ENCODE data around the gene DDX1.

DDX1 gene

DNA sequence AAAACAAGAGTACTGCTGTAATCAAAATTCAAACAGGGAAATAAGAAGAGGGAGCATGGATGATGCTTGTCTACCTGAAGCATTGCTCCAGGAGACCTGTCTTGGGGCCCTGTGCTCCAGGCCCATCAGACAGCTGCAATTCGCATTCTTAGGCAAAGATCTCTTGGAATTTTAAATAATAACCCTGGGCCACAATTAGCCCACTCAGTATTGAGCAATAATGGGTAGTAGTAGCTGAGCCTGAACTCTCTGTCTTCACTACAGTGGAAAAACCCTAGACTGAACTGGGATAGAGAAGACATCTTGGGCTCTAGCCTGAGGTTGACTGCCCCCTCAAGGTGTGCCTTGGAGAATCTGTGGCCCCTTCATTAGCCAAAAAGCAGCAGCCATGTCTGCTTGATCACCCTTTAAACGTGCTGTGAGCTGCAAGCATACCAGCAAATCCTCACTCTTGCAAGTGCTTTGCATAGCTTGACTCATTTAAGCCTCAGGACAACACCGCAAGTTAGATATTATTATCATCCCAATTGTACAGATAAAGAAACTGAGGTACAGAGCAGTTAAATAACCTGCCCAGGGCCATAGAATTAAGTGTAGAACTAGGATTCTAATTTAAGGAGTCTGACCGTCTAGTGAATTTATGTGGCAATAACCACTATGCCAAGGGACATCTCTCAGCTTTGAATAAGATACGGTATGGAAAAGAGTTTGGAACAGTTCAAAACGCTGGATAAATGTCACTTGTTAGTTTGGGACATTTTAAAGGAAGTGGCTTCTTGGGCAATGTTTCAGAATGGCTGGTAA, 69.0 kb downstream of the DDX1 start:
- DNase-seq (no peak), ATAC-seq (replicated peaks) (no peak)
- no peaks in the 10 kb centered on the region for H3K4me1 Mint-ChIP-seq (ENCODE audit: low read depth in 2 of 2)
- no peak overlapping the region for H3K4me3 Mint-ChIP-seq
- peaks cover 18 to 47% of the 10 kb centered on the region in 2 donors for H3K27me3 Mint-ChIP-seq
- peaks cover 0 to 2% of the 10 kb centered on the region in 2 donors for H3K9me3 Mint-ChIP-seq
- peaks cover 2% of the 10 kb centered on the region for H3K36me3 Mint-ChIP-seq (ENCODE audit: insufficient read depth)
- H3K27ac Mint-ChIP-seq = no peak overlapping the region

DNA sequence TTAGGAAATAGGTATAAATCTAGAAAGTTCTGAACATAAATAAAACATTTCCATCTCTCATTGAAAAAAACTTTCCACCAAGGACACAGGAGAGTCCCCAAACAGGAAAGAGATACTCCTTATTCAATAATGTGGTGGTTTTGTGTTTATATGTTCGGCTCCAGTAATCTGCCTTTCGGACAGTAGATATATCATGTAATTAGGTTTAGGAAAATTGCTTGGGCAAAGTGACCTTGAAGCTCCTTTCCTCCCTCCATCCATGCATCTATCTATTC, 69.6 kb downstream of the DDX1 start:
- peaks cover 2% of the 10 kb centered on the region for H3K36me3 Mint-ChIP-seq (ENCODE audit: insufficient read depth)
- no peaks in the 10 kb centered on the region for H3K4me1 Mint-ChIP-seq (ENCODE audit: low read depth in 2 of 2)
- peaks cover 18 to 43% of the 10 kb centered on the region in 2 donors for H3K27me3 Mint-ChIP-seq
- peaks cover 0 to 2% of the 10 kb centered on the region in 2 donors for H3K9me3 Mint-ChIP-seq
- DNase-seq (no peak), ATAC-seq (replicated peaks) (no peak)
- no peak overlapping the region for H3K4me3 Mint-ChIP-seq
- H3K27ac Mint-ChIP-seq = no peak overlapping the region

DNA sequence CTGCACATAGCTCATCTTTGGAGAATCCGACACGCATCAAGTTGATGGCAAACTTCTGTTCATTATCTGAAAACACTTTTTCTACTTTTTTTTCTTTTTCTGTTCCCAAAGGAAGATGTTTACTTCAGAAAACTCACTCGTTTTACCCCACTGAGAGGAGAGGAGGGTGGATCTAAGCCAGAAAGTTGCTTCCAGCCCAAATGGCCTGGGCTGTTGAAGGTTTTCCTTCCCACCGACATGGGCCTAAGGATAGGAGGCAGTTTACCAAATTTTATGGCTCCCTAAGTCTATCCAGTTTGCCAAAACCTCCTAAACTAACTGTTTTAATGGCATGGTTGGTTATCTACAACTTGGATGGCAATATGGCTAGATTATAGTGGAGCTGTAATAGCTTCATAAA, 70.4 kb downstream of the DDX1 start:
- Mint-ChIP-seq H3K4me3 (no peak overlapping the region), H3K27me3 (peaks cover 18 to 50% of the 10 kb centered on the region in 2 donors), H3K36me3 (ENCODE audit: insufficient read depth) (peaks cover 2% of the 10 kb centered on the region), H3K4me1 (ENCODE audit: low read depth in 2 of 2) (no peaks in the 10 kb centered on the region), H3K9me3 (peaks cover 0 to 2% of the 10 kb centered on the region in 2 donors), H3K27ac (no peak overlapping the region)
- DNase-seq = no peak
- no peak for ATAC-seq (replicated peaks)

DNA sequence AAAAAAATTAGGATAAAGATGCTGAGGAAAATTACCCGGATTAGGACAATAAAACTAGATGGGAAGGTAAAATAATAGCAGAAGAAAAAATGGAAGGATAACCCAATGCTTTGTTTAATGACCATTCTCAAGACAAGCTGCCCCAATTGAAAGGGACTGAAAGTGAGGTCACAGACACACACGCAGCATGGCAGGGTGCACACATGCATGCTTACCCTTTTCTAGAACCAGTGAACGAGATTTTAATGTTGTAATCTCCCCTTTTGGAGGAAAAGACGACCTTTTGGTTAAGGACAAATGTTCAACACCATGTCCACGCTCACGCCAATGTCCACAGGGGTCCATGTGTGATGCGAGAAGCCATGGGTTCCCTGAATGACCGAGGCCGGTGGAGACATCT, 70.9 kb downstream of the DDX1 start:
- no peaks in the 10 kb centered on the region for H3K4me1 Mint-ChIP-seq (ENCODE audit: low read depth in 2 of 2)
- H3K27me3 Mint-ChIP-seq = peaks cover 18 to 55% of the 10 kb centered on the region in 2 donors
- H3K4me3 Mint-ChIP-seq = no peak overlapping the region
- DNase-seq = no peak
- H3K36me3 Mint-ChIP-seq (ENCODE audit: insufficient read depth) = peaks cover 2% of the 10 kb centered on the region
- H3K27ac Mint-ChIP-seq = no peak overlapping the region
- ATAC-seq (replicated peaks) = no peak
- peaks cover 0 to 2% of the 10 kb centered on the region in 2 donors for H3K9me3 Mint-ChIP-seq

DNA sequence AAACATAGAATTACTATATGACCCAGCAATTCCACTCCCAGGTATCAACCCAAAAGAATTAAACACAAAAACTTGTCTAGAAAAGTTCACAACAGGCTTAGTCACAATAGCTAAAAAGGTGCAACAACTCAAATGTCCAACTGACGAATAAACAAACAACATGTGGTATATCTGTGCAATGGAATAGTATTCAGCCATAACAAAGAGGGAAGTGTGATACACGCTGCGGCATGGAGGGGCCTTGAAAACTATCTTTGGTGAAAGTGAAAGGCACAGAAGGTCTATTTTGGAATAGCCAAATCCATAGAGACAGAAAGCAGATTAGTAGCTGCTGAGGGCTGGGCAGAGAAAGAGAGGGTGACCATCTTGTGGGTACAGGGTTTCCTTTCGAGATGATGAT, 72.1 kb downstream of the DDX1 start:
- no peaks in the 10 kb centered on the region for H3K4me1 Mint-ChIP-seq (ENCODE audit: low read depth in 2 of 2)
- no peak overlapping the region for H3K4me3 Mint-ChIP-seq
- H3K27ac Mint-ChIP-seq = no peak overlapping the region
- H3K9me3 Mint-ChIP-seq = peaks cover 0 to 2% of the 10 kb centered on the region in 2 donors
- ATAC-seq (replicated peaks) (no peak), DNase-seq (no peak)
- peaks cover 2% of the 10 kb centered on the region for H3K36me3 Mint-ChIP-seq (ENCODE audit: insufficient read depth)
- H3K27me3 Mint-ChIP-seq = peaks cover 16 to 50% of the 10 kb centered on the region in 2 donors

DNA sequence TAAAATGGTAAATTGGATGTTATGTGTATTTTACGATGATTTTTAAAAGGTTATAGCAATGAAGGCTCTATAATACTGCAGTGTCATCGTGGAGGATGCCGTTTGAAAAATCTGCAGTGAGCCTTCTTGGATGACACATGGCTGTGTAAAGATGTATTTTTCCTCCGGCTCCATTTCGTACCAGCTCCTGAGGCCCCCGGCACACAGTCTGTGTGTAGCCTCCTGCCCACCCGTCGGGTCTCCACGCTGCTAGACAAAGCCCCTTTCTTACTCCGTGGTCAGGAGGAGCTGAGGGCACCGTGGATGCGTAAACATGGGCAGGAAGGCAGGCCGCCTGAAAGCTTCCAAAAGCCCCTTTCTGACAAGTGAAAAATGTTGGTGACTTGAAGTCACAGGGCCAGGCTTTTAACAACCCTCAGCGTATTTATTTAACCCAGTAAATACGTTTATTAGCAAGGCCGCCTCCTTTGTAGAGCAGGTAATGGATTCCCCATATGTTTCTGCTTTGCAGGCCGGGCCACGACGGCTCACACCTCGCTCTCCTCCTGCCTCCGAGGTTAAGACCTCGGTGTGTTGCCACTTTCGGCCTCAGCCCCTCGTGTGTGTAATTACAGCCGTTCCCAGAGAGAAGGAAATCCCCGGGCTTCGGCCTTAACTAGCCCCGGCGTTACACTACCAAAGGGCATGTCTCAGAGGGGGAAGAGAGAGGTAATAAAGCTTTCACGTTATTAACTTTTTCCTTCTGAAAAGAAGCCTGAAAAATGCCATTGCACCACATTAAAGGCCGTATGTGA, 72.8 kb downstream of the DDX1 start:
- Mint-ChIP-seq H3K36me3 (ENCODE audit: insufficient read depth) (peaks cover 2% of the 10 kb centered on the region), H3K4me1 (ENCODE audit: low read depth in 2 of 2) (no peaks in the 10 kb centered on the region), H3K27ac (no peak overlapping the region), H3K27me3 (peaks cover 11 to 43% of the 10 kb centered on the region in 2 donors), H3K9me3 (no peaks in the 10 kb centered on the region), H3K4me3 (no peak overlapping the region)
- no peak for DNase-seq
- no peak for ATAC-seq (replicated peaks)

DNA sequence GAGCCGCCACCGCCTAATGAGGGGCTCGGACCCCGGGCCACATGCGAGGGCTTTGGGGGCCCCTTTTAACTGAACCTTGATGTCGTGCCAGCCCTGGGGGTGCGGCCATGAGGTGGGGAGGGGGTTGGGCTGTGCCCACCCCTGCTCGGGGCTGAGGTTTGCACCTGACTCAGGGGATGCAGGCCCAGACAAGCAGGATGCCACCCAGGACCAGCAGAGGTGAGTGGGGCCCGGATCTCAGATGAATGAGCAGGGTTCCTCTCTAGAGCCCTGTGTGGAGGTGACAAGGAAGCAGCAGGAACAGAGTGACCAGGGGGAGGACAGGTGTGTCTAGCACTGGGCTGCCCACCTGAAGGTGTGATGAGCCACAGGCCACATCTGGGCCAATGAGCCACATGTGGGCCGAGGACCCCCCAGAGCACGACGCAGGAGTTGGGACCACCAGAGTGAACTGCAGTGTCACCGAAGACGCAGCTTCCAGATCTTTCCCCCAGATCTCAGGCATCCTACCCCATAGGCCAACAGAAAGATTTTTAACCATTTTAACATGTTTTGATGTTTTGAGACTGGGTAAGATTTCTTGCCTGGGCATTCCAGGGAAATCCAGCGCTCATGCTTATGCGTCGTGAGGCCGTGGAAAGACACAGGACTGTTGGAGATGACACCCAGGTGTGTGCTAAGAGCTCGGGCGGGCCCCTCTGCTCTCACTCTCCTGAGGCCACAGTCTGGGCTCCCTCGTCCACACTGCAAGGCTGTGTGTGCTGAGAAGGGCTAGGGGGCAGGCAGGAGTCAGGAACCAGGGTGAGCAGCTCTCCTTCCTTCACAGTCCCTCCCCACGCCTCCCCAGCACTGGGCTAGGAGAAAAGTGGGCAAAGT, 73.6 kb downstream of the DDX1 start:
- Mint-ChIP-seq H3K4me1 (ENCODE audit: low read depth in 2 of 2) (no peaks in the 10 kb centered on the region), H3K27ac (no peak overlapping the region), H3K9me3 (no peaks in the 10 kb centered on the region), H3K27me3 (peaks cover 11 to 43% of the 10 kb centered on the region in 2 donors), H3K36me3 (ENCODE audit: insufficient read depth) (peaks cover 2% of the 10 kb centered on the region), H3K4me3 (no peak overlapping the region)
- DNase-seq (no peak), ATAC-seq (replicated peaks) (no peak)

DNA sequence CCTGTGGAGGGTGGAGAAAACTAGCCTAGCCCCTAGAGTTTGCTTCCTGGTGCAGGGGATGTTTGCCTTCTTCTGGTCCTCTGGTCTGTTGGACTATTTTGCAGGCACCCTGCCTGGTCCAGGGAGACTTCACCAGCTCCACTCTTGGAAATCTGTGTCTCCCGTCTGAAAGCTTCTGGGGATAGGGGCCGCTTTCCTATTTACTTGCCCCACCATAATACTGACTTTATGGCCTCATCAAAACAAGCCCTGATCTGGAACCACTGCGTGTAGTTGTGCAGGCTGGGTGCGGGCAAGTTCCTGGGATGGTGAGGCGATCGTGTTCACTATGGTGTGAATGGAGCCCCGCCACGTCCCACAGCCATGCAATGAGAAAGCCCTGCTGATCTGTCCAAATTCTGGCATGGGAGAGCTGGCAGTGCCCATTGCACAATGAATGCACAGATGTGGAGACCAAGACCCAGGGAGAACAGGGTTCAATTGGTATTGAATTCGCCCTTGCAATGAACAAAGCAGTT, 74.3 kb downstream of the DDX1 start:
- H3K9me3 Mint-ChIP-seq = no peaks in the 10 kb centered on the region
- H3K27me3 Mint-ChIP-seq = peaks cover 11 to 41% of the 10 kb centered on the region in 2 donors
- no peaks in the 10 kb centered on the region for H3K4me1 Mint-ChIP-seq (ENCODE audit: low read depth in 2 of 2)
- ATAC-seq (replicated peaks) (no peak), DNase-seq (no peak)
- no peak overlapping the region for H3K27ac Mint-ChIP-seq
- no peak overlapping the region for H3K4me3 Mint-ChIP-seq
- H3K36me3 Mint-ChIP-seq (ENCODE audit: insufficient read depth) = peaks cover 2% of the 10 kb centered on the region

DNA sequence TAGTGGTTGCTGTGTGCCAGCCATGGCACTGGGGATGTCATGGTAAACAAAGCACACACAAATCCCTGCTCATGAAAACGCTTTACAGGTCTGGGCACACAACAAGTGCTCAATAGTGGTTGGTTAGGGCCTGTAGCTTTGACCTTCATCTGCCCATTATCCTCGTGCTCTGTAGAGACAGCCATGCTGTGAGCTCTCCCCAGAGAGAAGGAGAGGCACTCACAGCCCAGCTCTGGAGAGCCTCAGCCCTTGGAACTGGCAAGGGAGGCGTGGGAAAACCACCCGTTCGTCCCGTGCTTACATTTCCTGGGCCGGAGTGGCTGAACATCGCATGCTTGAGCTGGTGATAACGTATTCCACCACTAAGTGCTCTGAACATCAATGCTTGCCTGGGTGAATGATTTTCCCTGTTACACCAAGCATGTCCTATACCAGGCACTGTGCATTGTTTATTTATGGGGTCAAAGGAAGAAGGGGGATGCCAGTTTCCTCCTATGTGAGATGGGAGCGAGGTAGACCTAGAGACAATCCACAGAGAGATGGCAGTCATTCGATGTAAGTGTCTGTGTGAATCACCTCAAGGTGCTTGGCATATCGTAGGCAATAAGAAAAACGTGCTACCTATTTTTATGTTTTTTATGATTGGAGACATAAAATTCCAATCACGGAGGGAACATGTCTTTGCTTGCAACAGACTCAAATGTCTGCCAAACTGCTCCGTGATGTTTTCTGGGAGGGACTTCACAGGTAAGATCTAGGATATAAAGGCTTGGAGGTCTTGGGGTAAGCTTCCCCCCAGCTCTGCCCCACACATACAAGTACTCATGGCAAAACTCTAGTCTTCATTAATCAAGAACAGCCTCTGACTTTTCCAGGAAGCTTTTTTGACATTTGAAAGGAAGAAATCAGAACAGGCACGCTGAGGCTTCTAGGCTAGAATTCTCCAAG, 75.5 kb downstream of the DDX1 start:
- H3K27ac Mint-ChIP-seq = no peak overlapping the region
- ATAC-seq (replicated peaks) = no peak

DNA sequence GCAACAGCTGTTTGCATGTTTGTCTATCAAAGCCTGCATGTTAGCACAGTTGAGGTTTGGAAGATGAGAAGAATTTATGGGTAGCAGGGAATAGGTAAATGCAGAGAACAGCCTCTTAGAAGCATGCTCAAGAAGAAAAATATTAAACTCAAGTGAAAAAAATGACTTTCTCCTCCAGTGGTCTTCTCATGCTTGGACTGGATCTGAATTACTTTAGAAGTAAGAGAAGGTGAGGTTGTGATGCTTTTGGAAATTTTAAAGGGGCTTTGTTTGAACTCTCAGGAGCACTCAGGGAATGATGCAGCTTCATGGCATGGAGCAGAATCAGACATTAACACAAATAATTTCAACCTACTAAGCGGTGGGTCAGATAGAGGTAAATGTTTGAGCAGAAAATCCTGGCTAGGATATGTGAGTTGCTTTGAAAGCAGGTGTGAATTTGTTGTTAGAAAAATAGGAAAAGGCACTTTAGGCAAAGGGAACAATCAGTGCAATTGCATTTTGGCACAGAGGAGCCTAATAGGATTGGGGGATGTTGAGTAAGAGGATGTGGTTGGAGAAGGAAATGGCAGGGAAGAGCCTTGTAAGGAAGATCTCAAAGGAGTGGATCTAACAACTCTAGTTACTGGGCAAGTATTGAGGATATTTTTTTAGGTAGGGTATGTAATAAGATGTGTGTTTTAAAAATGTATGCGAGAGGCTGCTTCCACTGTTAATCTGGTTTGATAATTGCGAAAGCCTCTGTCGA, 76.3 kb downstream of the DDX1 start:
- H3K4me1 Mint-ChIP-seq (ENCODE audit: low read depth in 2 of 2) = no peaks in the 10 kb centered on the region
- H3K27me3 Mint-ChIP-seq = peaks cover 0 to 31% of the 10 kb centered on the region in 2 donors
- no peaks in the 10 kb centered on the region for H3K9me3 Mint-ChIP-seq
- no peak for ATAC-seq (replicated peaks)
- H3K4me3 Mint-ChIP-seq = no peak overlapping the region
- no peak for DNase-seq
- no peak overlapping the region for H3K27ac Mint-ChIP-seq
- H3K36me3 Mint-ChIP-seq (ENCODE audit: insufficient read depth) = no peaks in the 10 kb centered on the region

More for the DNA sequence above, 75.5 kb downstream of the DDX1 start:
- Mint-ChIP-seq H3K36me3 (ENCODE audit: insufficient read depth) (no peaks in the 10 kb centered on the region), H3K27me3 (peaks cover 5 to 29% of the 10 kb centered on the region in 2 donors), H3K9me3 (no peaks in the 10 kb centered on the region), H3K4me3 (no peak overlapping the region), H3K4me1 (ENCODE audit: low read depth in 2 of 2) (no peaks in the 10 kb centered on the region)
- no peak for DNase-seq

DNA sequence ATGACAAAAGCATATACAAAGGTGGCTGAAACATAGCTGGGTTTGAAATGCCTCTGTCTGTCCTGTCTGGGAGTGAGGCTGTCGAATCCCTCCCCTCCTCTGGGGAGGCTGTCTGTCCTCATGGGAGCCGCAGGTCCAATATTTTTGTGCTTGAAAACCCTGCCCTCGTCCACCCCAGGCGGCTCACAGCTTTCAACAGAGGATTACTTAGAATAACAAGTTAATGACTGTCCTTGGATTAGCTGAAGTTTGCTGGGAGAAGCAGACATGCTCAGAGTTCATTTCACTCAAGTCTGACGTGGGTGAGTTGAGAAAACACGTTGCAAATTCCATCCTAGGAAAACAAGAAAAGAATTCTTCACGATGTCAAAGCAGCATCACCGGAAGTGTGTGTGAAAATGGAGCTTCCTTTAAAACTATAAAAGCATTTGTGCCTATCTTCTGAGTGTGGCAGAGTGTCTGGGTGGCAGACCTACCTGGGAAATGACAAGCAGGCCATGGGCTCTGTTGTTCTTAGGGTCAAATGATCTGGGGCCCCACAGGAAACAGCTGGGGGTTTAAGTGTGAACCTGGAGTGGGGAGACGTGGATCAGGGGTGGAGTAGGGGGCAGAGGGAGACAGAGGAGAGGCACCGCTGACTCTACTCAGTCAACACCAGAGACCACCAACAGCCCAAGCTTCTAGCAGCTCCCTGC, 77.1 kb downstream of the DDX1 start:
- ATAC-seq (replicated peaks) (no peak), DNase-seq (no peak)
- Mint-ChIP-seq H3K27ac (no peak overlapping the region), H3K27me3 (peaks cover 5 to 38% of the 10 kb centered on the region in 2 donors), H3K4me3 (no peak overlapping the region), H3K9me3 (no peaks in the 10 kb centered on the region), H3K36me3 (ENCODE audit: insufficient read depth) (no peaks in the 10 kb centered on the region), H3K4me1 (ENCODE audit: low read depth in 2 of 2) (peaks cover 0 to under 1% of the 10 kb centered on the region in 2 donors)

Data from effector memory CD8-positive, alpha-beta T cell (primary cell).